ENCODE measurements around the gene NUCB2.

GRCh38 chr11:17244046-17244445, 32.5 kb upstream of the NUCB2 start:
- TF ChIP-seq, protein P1, sequence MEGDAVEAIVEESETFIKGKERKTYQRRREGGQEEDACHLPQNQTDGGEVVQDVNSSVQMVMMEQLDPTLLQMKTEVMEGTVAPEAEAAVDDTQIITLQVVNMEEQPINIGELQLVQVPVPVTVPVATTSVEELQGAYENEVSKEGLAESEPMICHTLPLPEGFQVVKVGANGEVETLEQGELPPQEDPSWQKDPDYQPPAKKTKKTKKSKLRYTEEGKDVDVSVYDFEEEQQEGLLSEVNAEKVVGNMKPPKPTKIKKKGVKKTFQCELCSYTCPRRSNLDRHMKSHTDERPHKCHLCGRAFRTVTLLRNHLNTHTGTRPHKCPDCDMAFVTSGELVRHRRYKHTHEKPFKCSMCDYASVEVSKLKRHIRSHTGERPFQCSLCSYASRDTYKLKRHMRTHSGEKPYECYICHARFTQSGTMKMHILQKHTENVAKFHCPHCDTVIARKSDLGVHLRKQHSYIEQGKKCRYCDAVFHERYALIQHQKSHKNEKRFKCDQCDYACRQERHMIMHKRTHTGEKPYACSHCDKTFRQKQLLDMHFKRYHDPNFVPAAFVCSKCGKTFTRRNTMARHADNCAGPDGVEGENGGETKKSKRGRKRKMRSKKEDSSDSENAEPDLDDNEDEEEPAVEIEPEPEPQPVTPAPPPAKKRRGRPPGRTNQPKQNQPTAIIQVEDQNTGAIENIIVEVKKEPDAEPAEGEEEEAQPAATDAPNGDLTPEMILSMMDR (conservative IDR thresholded peaks at IDR 0.05 in 1 of 2, IDR thresholded peaks at IDR 0.05 in 1 of 2; ENCODE audit: extremely low read depth in 1 of 2, insufficient read depth in 1 of 2, low read depth in 1 of 2, low read length in 2 of 2) = no peak
- TF ChIP-seq EZH2 (IDR thresholded peaks at IDR 0.05; ENCODE audit: borderline replicate concordance, low read length) = no peak

Data from mammary epithelial cell (primary cell).